HepG2 (cell line): ENCODE data around the gene PPIG. TPM values are rescaled to one million over a fixed set of nuclear protein-coding genes. Genes with fewer than 3 reads are reported as not detected.

Experiments
- ATAC-seq: fragments of 200-7000 bp; cut with Tn5 transposase; 3 replicates; pipeline ENCODE4 v1.9.1; 2020; ENCODE audit warnings: mild to moderate bottlenecking, moderate library complexity
- BruUV-seq: library from RNA; stranded (reverse); fragments of 400-500 nt; replicated peaks from 2 replicates; lab custom pipeline; 2021; lab: Mats Ljungman, UMichigan
- CTCF ChIA-PET: fragments of 300-600 bp; formaldehyde crosslinking; extraction: SDS; loops from one replicate; lab custom pipeline; 2021; ENCODE audit warnings: low total read pairs, inconsistent platforms, low intra/inter-chr PET ratio; lab: Yijun Ruan, JAX
- POLR2A ChIA-PET: fragments of 350-600 bp; sonication (Branson Sonifier 250); formaldehyde crosslinking; loops from one replicate; lab custom pipeline; 2020; ENCODE audit warnings: antibody characterized with exemption, inconsistent platforms; lab: Yijun Ruan, JAX
- DNase-seq: peaks from one replicate; pipeline ENCODE4 v3.0.0-alpha.2; 2015; ENCODE audit warnings: low spot score
- FAIRE-seq: peaks from 3 replicates; lab custom pipeline; 2011; peaks lifted over from hg19 to GRCh38; lab: Jason Lieb, UNC
- H2AFZ ChIP-seq: one replicate; pipeline ENCODE4 v1.6.1; 2011; ENCODE audit warnings: low read length, inconsistent platforms
- H3K27ac ChIP-seq: fragments of 300-600 bp; 3 replicates; pipeline ENCODE4 v1.8.0; 2011; ENCODE audit warnings: mixed run types, mild to moderate bottlenecking, mixed read lengths, low read length, inconsistent platforms; ENCODE audit not compliant: insufficient read depth; ENCODE audit errors: extremely low read length
- H3K27me3 ChIP-seq, 2 experiments: fragments of 200-600 bp in 1 of 2; 2 replicates in 1 of 2; 3 replicates in 1 of 2; pipeline versions ENCODE4 v1.6.0 to v1.8.0; 2011; ENCODE audit warnings: low read length in 2 of 2, mild to moderate bottlenecking in 2 of 2, moderate library complexity in 2 of 2, inconsistent platforms in 1 of 2; ENCODE audit not compliant: insufficient read depth in 2 of 2, control insufficient read depth in 1 of 2
- H3K36me3 ChIP-seq, 2 experiments: fragments of 200-600 bp in 1 of 2; replicated peaks in 1 of 2; 2 replicates in 1 of 2; 3 replicates in 1 of 2; pipeline versions ENCODE4 v1.5.1 to v1.8.0; 2011; ENCODE audit warnings: low read length in 2 of 2, inconsistent platforms in 1 of 2; ENCODE audit not compliant: insufficient read depth in 2 of 2, control insufficient read depth in 1 of 2
- H3K4me1 ChIP-seq: 2 replicates; pipeline ENCODE4 v1.5.1; 2012; ENCODE audit warnings: low read length, inconsistent platforms; ENCODE audit not compliant: insufficient read depth
- H3K4me2 ChIP-seq: 2 replicates; pipeline ENCODE4 v1.6.0; 2011; ENCODE audit warnings: low read depth, low read length, inconsistent platforms
- H3K4me3 ChIP-seq, 3 experiments: fragments of 200-600 bp in 1 of 3; sonication (generic), shearing (Covaris generic) in 1 of 3; replicated peaks in 1 of 3; 2 replicates each; pipeline ENCODE4 v1.5.1; 2011 to 2016; ENCODE audit warnings: low read length in 3 of 3, inconsistent platforms in 2 of 3, low read depth in 2 of 3, mild to moderate bottlenecking in 2 of 3, control low read depth in 1 of 3, mixed read lengths in 1 of 3; ENCODE audit not compliant: insufficient read depth in 1 of 3
- H3K79me2 ChIP-seq: one replicate; pipeline ENCODE4 v1.6.1; 2011; ENCODE audit warnings: low read length, inconsistent platforms; ENCODE audit not compliant: insufficient read depth
- H3K9ac ChIP-seq: 2 replicates; pipeline ENCODE4 v1.6.0; 2011; ENCODE audit warnings: mild to moderate bottlenecking, low read depth, low read length, inconsistent platforms; ENCODE audit not compliant: insufficient read depth
- H3K9me3 ChIP-seq: 2 replicates; pipeline ENCODE4 v1.5.1; 2012; ENCODE audit warnings: mild to moderate bottlenecking, low read length
- H4K20me1 ChIP-seq: 2 replicates; pipeline ENCODE4 v1.6.0; 2011; ENCODE audit warnings: inconsistent platforms, mild to moderate bottlenecking, low read length, moderate library complexity; ENCODE audit not compliant: insufficient read depth
- ELF4 ChIP-seq: sonication (generic); formaldehyde crosslinking; IDR thresholded peaks from 2 replicates; pipeline ENCODE4 v1.5.0; 2020; ENCODE audit warnings: missing genetic modification reagents, mild to moderate bottlenecking, moderate library complexity, borderline replicate concordance
- GLMP ChIP-seq: sonication (generic); formaldehyde crosslinking; IDR thresholded peaks from 2 replicates; pipeline ENCODE4 v1.9.0; 2021; ENCODE audit warnings: missing genetic modification reagents, mild to moderate bottlenecking, borderline replicate concordance
- MED13 ChIP-seq: sonication (generic); formaldehyde crosslinking; IDR thresholded peaks from 2 replicates; pipeline ENCODE4 v1.5.0; 2020; ENCODE audit warnings: missing genetic modification reagents
- PTBP1 ChIP-seq: fragments of 200-400 bp; formaldehyde crosslinking; IDR thresholded peaks from 2 replicates; pipeline ENCODE4 v1.6.1; 2018; ENCODE audit warnings: low read length, low read depth; ENCODE audit not compliant: poor library complexity, severe bottlenecking
- RNF2 ChIP-seq: fragments of 450-650 bp; conservative IDR thresholded peaks from 2 replicates; pipeline ENCODE4 v1.6.1; 2016; ENCODE audit warnings: low read depth
- TBL1XR1 ChIP-seq: fragments of 150-350 bp; IDR thresholded peaks from 2 replicates; pipeline ENCODE4 v1.6.1; 2014; ENCODE audit warnings: borderline replicate concordance, low read length; ENCODE audit not compliant: partially characterized antibody
- TOPORS ChIP-seq: sonication (generic); formaldehyde crosslinking; IDR thresholded peaks from 2 replicates; pipeline ENCODE4 v1.8.0; 2023; ENCODE audit warnings: mild to moderate bottlenecking, missing genetic modification reagents
- TSC22D2 ChIP-seq: sonication (generic); formaldehyde crosslinking; IDR thresholded peaks from 2 replicates; pipeline ENCODE4 v1.5.1; 2020; ENCODE audit warnings: missing genetic modification reagents, mild to moderate bottlenecking, borderline replicate concordance
- ZNF232 ChIP-seq: sonication (generic); formaldehyde crosslinking; IDR thresholded peaks from 2 replicates; pipeline ENCODE4 v1.4.0; 2020; ENCODE audit warnings: missing genetic modification reagents, borderline replicate concordance
- ZNF431 ChIP-seq: sonication (generic); formaldehyde crosslinking; IDR thresholded peaks from 2 replicates; pipeline ENCODE4 v1.9.0; 2022; ENCODE audit warnings: missing genetic modification reagents, low read depth, mild to moderate bottlenecking, borderline replicate concordance
- ZNF562 ChIP-seq: sonication (generic); formaldehyde crosslinking; IDR thresholded peaks from 2 replicates; pipeline ENCODE4 v1.8.0; 2022; ENCODE audit warnings: missing genetic modification reagents, borderline replicate concordance
- ZNF572 ChIP-seq: sonication (generic); formaldehyde crosslinking; IDR thresholded peaks from 2 replicates; pipeline ENCODE4 v1.5.1; 2020; ENCODE audit warnings: mild to moderate bottlenecking, missing genetic modification reagents
- ZNF780A ChIP-seq: sonication (generic); formaldehyde crosslinking; IDR thresholded peaks from 2 replicates; pipeline ENCODE4 v1.8.0; 2022; ENCODE audit warnings: mild to moderate bottlenecking, missing genetic modification reagents, moderate library complexity
- WGBS: methylation state at CpG from one replicate; pipeline ENCODE4 v1.1.6; 2017; ENCODE audit warnings: low lambda C conversion rate; 5-methylcytosine and 5-hydroxymethylcytosine counted together
- in situ Hi-C: cut with HindIII; loops from 2 replicates; pipeline ENCODE4 v1.10.0; 2017; ENCODE audit warnings: low pct_unique_long_range_greater_than_20kb; ENCODE audit not compliant: extremely low pct_ligation_motif_present
- intact Hi-C: fragments of 100-400 bp; cut with micrococcal nuclease; formaldehyde crosslinking; loops from one replicate; pipeline ENCODE4 v1.10.0; 2022; ENCODE audit not compliant: unreplicated experiment
- polyA plus RNA-seq, 8 experiments: library from polyadenylated mRNA; depleted of rRNA in 3 of 8; stranded (reverse) in 7 of 8; unstranded in 1 of 8; fragments of >200 nt; fragmentation: Illumina TruSeq in 4 of 8; extraction: Trizol in 4 of 8; gene quantifications; 2 replicates each; pipeline versions ENCODE4 v1.2.1 to v1.2.3, GENCODE V29; 2011 to 2016; ENCODE audit warnings: low read depth in 4 of 8, missing spikeins in 1 of 8, mixed read lengths in 1 of 8; ENCODE audit not compliant: insufficient read depth in 1 of 8
- total RNA-seq, 5 experiments: library from RNA; depleted of rRNA; stranded (reverse); fragments of >200 nt; fragmentation: Illumina TruSeq; extraction: Trizol; gene quantifications; 2 replicates each; pipeline ENCODE4 v1.2.3, GENCODE V29; 2016; ENCODE audit warnings: low read depth in 1 of 5
- TF ChIP-seq, protein P1 (sequence below): sonication (generic); formaldehyde crosslinking; conservative IDR thresholded peaks from 2 replicates; pipeline ENCODE4 v1.4.0; 2020; ENCODE audit warnings: missing genetic modification reagents
- TF ChIP-seq, protein P2 (sequence below): sonication (generic); formaldehyde crosslinking; IDR thresholded peaks from 2 replicates; pipeline ENCODE4 v1.4.0; 2020; ENCODE audit warnings: missing genetic modification reagents
- TF ChIP-seq, protein P3 (sequence below): sonication (generic); formaldehyde crosslinking; IDR thresholded peaks from 2 replicates; pipeline ENCODE4; 2020; ENCODE audit warnings: missing genetic modification reagents, mild to moderate bottlenecking, borderline replicate concordance

PPIG gene
- total and polyA plus RNA-seq, 2 of the 13 experiments (the other 11 are each of a cell fraction or from before 2014, with no cell fraction given), result 31.3 to 81.0 TPM

DNA sequence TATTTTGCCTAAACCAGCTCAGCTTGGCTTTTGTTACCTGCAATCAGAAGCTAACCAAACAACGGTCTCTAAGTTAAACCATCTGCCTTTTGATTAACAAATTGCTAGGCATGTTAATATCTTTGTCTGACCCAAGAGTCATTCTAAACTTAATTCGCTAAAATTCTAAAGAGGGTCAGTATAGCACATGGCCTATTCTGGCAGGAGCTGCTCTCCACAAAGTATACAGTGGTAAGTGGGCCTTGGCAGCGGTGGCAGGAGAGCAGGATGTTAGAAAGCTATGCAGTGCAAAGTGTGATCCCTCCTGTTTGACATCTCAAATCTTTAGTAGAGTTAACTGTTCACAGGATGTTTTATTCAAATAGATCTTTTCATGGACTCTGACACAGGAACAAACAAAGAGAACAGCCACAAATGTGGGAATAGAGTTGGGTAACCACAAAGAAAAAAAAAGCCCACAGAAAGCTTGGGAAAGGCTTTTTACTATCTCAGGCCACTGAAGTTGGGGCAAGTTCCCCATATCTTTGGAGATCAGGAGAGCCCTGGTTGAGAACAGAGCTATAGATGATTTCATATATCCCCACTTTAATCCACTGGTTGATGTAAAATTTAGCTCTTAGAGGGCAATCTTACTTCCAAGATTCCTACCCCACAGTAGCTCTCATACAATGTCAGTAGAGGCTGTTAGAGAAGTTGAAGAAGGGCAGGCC lies 99.4 kb downstream of the PPIG start:
- 4% methylated on average over 3 of the region's 3 CpGs for WGBS
- no peaks in the 10 kb centered on the region for H3K79me2 ChIP-seq
- no peaks in the 10 kb centered on the region for H3K9me3 ChIP-seq
- in situ Hi-C loops, result no loop called here
- ATAC-seq (peak; percentile 99), FAIRE-seq (peak; percentile 92), DNase-seq (peak; percentile 98)
- no peaks in the 10 kb centered on the region for H3K27me3 ChIP-seq
- ChIA-PET CTCF (no interaction called here), POLR2A (interaction anchor here (0.6 to 3.1 kb wide), 16 partner anchors 9 to 204 kb away, joined by 3 to 32 read pairs (median 4); partner anchors contain the start of genes BBS5, CFAP210, KLHL23 and PHOSPHO2)
- H3K9ac ChIP-seq, result peak overlapping the region; percentile 64
- H2AFZ ChIP-seq, result peak overlapping the region; percentile 69
- H3K27ac ChIP-seq, result peak overlapping the region; percentile 92
- H3K4me2 ChIP-seq, result peak overlapping the region; percentile 64
- no peaks in the 10 kb centered on the region for H3K36me3 ChIP-seq
- H3K4me3 ChIP-seq, result peak overlapping the region in 2 of 3 experiments; percentile 13 to 29; a peak in 2 of 6 replicates
- intact Hi-C loops, result loop anchor here (1.0 to 5.0 kb wide), 5 partner anchors 10 to 111 kb away; partner anchors contain the start of genes CFAP210, FASTKD1, KLHL23 and PHOSPHO2
- no TSS peak for BruUV-seq
- no peaks in the 10 kb centered on the region for H4K20me1 ChIP-seq
- H3K4me1 ChIP-seq, result peaks cover 38% of the 10 kb centered on the region
- TF ChIP-seq MED13 (CRISPR knock-in tag) (no peak), GLMP (CRISPR knock-in tag) (no peak), ELF4 (CRISPR knock-in tag) (no peak), RNF2 (no peak), ZNF232 (CRISPR knock-in tag) (no peak), ZNF780A (CRISPR knock-in tag) (peak; percentile 68; the same call in 1 of the 2 replicates), TSC22D2 (CRISPR knock-in tag) (no peak), PTBP1 (no peak), ZNF572 (CRISPR knock-in tag) (no peak), ZNF562 (CRISPR knock-in tag) (no peak), TOPORS (CRISPR knock-in tag) (peak; percentile 45; the same call in 1 of the 2 replicates), TBL1XR1 (no peak), ZNF431 (no peak; the same call in 1 of the 2 replicates)
- TF ChIP-seq, protein P1, sequence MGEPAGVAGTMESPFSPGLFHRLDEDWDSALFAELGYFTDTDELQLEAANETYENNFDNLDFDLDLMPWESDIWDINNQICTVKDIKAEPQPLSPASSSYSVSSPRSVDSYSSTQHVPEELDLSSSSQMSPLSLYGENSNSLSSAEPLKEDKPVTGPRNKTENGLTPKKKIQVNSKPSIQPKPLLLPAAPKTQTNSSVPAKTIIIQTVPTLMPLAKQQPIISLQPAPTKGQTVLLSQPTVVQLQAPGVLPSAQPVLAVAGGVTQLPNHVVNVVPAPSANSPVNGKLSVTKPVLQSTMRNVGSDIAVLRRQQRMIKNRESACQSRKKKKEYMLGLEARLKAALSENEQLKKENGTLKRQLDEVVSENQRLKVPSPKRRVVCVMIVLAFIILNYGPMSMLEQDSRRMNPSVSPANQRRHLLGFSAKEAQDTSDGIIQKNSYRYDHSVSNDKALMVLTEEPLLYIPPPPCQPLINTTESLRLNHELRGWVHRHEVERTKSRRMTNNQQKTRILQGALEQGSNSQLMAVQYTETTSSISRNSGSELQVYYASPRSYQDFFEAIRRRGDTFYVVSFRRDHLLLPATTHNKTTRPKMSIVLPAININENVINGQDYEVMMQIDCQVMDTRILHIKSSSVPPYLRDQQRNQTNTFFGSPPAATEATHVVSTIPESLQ (CRISPR knock-in tag), result no peak; the same call in 1 of the 2 replicates
- TF ChIP-seq, protein P2, sequence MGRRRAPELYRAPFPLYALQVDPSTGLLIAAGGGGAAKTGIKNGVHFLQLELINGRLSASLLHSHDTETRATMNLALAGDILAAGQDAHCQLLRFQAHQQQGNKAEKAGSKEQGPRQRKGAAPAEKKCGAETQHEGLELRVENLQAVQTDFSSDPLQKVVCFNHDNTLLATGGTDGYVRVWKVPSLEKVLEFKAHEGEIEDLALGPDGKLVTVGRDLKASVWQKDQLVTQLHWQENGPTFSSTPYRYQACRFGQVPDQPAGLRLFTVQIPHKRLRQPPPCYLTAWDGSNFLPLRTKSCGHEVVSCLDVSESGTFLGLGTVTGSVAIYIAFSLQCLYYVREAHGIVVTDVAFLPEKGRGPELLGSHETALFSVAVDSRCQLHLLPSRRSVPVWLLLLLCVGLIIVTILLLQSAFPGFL, result no peak
- TF ChIP-seq, protein P3, sequence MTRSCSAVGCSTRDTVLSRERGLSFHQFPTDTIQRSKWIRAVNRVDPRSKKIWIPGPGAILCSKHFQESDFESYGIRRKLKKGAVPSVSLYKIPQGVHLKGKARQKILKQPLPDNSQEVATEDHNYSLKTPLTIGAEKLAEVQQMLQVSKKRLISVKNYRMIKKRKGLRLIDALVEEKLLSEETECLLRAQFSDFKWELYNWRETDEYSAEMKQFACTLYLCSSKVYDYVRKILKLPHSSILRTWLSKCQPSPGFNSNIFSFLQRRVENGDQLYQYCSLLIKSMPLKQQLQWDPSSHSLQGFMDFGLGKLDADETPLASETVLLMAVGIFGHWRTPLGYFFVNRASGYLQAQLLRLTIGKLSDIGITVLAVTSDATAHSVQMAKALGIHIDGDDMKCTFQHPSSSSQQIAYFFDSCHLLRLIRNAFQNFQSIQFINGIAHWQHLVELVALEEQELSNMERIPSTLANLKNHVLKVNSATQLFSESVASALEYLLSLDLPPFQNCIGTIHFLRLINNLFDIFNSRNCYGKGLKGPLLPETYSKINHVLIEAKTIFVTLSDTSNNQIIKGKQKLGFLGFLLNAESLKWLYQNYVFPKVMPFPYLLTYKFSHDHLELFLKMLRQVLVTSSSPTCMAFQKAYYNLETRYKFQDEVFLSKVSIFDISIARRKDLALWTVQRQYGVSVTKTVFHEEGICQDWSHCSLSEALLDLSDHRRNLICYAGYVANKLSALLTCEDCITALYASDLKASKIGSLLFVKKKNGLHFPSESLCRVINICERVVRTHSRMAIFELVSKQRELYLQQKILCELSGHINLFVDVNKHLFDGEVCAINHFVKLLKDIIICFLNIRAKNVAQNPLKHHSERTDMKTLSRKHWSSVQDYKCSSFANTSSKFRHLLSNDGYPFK, result no peak
